Astrocyte (in vitro differentiated cells and primary cell): ENCODE measurements around the gene SRCAP.

Source experiments
- CTCF ChIP-seq: IDR thresholded peaks from 2 replicates; pipeline ENCODE4 v1.5.1; 2011; ENCODE audit warnings: low read depth, mild to moderate bottlenecking, inconsistent platforms, low read length, moderate library complexity; ENCODE audit not compliant: insufficient read depth
- EZH2 ChIP-seq: IDR thresholded peaks from 2 replicates; pipeline ENCODE4 v1.6.1; 2012; ENCODE audit warnings: mild to moderate bottlenecking, low read length, inconsistent platforms; ENCODE audit not compliant: insufficient read depth

GRCh38 chr16:30665155-30665829, 33.7 kb upstream of the SRCAP start:
- no peak for TF ChIP-seq CTCF
- no peak for TF ChIP-seq EZH2
